ENCODE results near the gene MMP8.

Gene MMP8

GRCh38 chr11:102719620-102720277 is 5.0 kb downstream of the MMP8 start:
- DNase-seq = no peak

DNA sequence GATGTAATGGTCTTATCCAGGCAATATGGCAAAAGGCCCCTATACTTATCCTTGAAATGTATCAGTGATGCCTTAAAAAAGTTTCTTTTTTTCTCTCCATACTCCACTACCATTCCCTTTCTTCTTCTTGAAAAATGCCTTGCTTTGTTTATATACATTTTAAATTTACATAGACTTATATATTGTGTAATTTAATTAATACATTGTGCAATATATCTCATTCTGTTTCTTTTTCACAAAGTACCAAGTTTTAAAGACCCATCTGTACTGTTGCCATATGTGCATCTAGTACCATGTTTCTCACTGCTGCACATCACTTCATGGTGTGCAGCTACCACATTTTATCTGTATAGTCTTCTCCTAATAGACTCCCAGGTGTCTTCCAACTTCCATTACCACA is 7.5 kb downstream of the MMP8 start:
- DNase-seq = no peak

GRCh38 chr11:102716527-102716926 is 8.2 kb downstream of the MMP8 start:
- no peak for DNase-seq

DNA sequence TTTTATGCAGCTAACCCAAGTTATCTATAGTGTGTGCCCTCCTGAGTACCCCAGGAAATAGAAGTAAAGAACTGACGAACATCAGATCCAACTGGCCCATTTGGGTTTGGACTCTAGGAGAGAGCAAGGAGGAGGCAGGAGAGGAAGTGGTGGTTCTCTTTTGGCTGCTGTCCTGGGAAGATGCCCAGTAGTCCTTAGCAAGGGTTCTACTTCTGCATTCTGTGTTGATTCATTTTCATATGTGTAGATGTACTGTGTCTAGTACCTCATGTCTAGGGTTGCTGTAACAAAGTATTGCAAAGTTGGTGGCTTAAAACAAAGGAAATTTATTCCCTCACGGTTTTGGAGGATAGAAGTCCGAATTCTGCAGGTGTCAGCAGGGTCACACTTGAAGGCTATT is 12.6 kb downstream of the MMP8 start:
- DNase-seq = no peak

- DNase-seq = no peak
Measured at GRCh38 chr11:102709201-102709945, 15.4 kb downstream of the MMP8 start.

DNA sequence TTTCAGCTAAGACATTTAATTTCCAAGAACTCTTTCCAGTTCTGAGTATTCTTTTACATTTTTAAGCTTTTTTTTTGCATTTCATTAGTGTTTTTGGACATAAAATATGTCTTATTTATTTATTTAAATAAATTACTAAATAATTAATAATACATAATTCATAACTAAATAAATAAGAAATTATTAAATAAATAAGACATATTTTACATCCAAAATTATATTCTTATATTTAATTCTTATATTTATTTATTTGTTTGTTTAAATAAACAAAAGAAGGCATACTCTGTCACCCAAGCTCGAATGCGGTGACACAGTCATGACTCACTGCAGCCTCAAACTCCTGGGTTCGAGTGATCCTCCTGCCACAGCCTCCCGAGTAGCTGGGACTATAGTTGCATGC is 16.1 kb downstream of the MMP8 start:
- DNase-seq = no peak

DNA sequence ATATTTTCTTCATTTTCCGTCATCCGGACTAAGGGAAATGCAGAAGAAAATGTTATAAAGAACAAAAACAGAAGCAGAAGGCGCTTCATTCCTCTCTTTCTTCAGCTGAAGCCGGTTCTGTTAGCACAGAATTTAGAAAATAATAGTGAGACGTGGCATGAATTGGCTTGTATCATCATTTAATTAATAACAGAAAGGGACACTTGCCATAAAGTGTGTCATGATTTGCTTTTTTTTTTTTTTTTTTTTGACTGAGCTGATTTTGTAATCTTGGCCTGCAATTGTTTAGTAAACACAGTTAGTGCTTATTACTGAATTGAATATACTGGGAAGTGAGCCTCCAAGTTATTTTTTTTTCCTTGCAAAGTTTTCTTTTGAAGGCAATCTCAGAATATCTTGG is 19.1 kb downstream of the MMP8 start, which contains the start of gene MMP27:
Gene MMP27, minus strand, starts transcription at position 144 of the 400 bp plus-strand sequence. Its CDS starts 55 bp downstream, at position 89.
- DNase-seq = no peak

DNA sequence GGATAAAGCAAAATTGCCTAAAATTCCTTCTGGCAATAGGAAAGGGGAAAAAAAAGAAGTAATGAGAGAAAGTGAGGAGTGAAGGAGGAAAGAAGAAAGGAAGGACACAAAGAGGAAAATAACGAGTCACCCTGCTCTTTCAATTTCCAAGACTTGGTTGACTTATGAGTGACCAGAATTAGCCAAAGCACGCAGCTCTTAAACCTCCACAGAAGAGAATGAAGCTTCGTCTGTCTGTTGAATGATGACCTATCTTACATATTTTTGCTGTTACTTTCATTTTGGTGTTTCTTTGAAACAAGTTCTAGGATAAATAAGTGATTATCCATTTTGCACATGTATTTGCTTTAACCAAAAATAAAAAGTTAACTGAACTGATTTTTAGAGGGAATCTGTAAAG is 19.9 kb downstream of the MMP8 start:
- no peak for DNase-seq

- no peak for DNase-seq
Measured at GRCh38 chr11:102703826-102704493, 20.8 kb downstream of the MMP8 start.

- no peak for DNase-seq
Measured at GRCh38 chr11:102695201-102695600, 29.6 kb downstream of the MMP8 start.

GRCh38 chr11:102685754-102686153 is 39.0 kb downstream of the MMP8 start:
- DNase-seq = no peak

DNA sequence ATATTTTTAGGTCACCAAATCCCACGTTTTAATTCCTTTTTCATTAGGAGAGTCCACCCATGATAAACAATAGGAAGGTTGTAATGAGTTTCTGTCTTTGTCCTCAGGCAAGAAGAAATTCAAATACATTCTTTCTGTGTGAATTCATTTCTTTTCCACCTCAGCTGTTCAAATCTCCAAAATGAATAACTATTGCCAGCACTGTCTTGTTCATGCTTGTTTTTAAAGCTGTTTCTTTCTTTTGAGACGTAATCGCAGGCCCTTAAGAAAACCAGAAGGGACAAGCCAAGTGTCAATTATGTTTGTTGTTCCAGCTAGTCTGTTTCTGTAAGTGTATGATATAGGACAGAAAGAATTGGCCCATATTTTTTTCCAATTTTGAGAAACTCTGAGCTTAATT is 39.4 kb downstream of the MMP8 start:
- DNase-seq = no peak

DNA sequence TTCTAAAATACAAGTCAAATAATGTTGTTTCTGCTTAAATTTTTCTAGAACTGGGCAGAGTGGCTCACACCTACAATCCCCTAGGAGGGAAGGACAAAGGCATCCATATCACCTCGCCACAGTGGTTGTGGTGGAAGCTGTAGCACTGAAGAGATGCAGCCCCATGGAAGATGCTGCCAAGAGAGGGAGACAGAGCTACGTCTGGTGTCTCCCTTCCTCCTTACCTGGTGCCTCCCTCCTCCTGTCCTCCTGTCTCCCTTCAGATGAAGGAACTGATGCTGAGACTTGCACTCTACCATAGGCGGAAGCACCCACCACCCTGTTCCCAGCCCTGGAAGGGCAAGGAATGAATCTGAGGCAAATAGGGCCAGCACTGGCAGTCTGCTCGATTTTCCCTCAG is 41.5 kb downstream of the MMP8 start:
- no peak for DNase-seq

GRCh38 chr11:102680945-102681344 is 43.8 kb downstream of the MMP8 start:
- no peak for DNase-seq

DNA sequence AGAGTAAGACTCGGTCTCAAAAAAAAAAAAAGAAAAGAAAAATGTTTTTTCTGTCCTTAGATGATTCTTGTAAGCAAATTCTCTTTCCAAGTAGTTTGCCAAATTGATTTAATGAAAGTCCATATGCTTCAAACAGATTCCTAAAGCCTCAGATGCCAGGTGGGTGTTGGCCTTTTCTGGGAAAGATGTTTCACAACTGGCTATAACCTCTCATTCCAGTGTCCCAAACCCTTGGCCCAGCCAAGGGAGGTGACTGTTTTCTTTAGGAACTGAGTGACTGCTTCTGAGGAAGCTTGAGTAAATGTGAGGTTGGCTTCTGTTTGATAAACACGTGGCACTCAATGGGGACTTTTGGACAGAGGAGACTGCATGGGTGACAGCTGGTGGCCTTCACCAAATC is 46.7 kb downstream of the MMP8 start:
- DNase-seq = no peak

DNA sequence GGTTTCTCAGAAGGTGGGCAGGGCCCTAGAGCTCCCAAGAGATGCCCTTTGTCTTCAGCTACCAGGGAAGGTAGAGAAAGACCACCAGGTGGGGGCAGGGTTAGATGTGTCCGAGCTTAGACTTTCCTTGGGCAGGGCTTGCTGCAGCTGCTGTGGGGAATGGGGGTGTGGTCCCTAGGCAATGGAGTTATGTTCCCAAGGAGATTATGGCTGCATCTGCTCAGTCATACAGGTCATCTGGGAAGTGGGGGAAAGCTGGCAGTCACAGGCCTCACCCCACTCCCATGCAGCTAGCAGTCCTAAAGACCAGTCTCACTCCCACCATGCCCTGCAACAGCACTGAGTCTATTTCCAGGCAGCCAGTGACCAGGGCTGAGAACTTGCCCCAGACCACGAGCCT is 48.7 kb downstream of the MMP8 start:
- no peak for DNase-seq

- DNase-seq = no peak
Measured at GRCh38 chr11:102669664-102670063, 55.1 kb downstream of the MMP8 start.

- DNase-seq = no peak
Measured at GRCh38 chr11:102666331-102666957, 58.3 kb downstream of the MMP8 start.

GRCh38 chr11:102664001-102664752 is 60.6 kb downstream of the MMP8 start:
- DNase-seq = no peak

GRCh38 chr11:102662607-102663006 is 62.1 kb downstream of the MMP8 start:
- no peak for DNase-seq

All from DMS 273 treated with DMSO at 0.1 percent for 48 hours (cell line).